ENCODE results near the gene ENOX2.
"Not testable (repeated sequence)": the region's sequence is repeated elsewhere in the genome, so short reads cannot be mapped to it uniquely, and the experiment has no call there.

The ENOX2 gene, protein sequence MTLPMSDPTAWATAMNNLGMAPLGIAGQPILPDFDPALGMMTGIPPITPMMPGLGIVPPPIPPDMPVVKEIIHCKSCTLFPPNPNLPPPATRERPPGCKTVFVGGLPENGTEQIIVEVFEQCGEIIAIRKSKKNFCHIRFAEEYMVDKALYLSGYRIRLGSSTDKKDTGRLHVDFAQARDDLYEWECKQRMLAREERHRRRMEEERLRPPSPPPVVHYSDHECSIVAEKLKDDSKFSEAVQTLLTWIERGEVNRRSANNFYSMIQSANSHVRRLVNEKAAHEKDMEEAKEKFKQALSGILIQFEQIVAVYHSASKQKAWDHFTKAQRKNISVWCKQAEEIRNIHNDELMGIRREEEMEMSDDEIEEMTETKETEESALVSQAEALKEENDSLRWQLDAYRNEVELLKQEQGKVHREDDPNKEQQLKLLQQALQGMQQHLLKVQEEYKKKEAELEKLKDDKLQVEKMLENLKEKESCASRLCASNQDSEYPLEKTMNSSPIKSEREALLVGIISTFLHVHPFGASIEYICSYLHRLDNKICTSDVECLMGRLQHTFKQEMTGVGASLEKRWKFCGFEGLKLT

DNA sequence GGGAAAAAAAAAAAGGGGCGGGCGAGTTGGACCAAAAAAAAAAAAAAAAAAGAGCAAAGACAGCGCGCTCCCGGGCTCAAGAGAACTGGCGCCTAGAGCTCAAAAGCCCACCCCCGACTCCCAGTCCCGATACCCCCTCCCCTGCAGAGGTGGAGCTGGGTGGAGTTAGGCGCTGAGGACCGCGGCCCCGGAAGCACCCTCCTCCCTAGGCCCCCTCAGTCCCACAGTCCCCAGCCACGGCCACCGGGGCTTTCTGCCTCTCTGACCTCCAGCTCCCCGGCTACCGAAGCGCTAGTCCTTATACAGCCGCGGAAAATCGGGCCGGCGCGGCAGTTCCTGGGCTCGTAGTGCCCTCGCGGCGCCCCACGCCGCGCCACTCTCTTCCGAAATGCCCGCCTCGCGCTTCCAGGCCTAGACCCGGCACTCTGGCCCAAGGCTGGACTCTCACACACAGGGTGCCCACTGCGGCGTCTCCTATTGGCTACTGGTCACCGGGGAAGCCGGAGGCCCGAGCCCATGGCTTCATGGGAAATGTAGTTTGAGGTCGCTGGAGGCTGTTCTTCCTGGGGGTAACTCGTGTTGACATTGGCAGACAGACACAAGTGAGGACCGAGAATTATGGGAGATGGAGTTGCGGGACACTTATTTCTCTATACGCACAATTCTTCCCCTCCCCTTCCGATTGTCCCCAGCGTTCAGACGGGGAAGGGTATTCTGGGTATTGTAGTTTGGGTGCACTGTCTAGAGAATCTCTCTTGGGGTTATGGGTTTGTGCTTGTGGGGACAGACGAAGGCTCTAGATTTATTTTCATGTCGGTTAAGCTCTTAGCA is at the start of gene ENOX2:
Gene ENOX2 (minus strand): TSS at position 427 of the 831 bp plus-strand sequence. CDS start 199,993 bp downstream, outside the sequence.
- DNase-seq (ENCODE audit: low read depth): peak; percentile 61

GRCh38 chrX:130952266-130953043 is 49.4 kb upstream of the ENOX2 start:
- no peak for DNase-seq (ENCODE audit: low read depth)

GRCh38 chrX:130944230-130944629 is 41.2 kb upstream of the ENOX2 start:
- no peak for DNase-seq (ENCODE audit: low read depth)

DNA sequence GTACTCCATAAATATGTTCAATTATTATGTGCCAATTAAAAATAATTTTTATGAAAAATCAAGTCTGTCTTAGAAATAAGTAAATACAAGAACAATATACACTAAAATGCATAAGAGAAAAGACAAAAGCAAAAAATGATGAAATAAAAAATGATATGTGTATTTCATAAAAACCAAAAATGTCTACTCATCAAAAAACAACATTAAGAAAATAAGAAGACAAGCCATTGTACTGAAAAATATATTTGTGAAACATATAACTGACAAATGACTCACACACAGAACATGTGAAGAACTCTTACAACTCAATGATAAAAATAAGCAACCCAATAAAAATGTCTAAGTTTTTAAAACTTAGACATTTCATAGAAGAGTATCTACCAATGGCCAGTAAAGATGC is 34.1 kb upstream of the ENOX2 start:
- DNase-seq (ENCODE audit: low read depth): no peak

DNA sequence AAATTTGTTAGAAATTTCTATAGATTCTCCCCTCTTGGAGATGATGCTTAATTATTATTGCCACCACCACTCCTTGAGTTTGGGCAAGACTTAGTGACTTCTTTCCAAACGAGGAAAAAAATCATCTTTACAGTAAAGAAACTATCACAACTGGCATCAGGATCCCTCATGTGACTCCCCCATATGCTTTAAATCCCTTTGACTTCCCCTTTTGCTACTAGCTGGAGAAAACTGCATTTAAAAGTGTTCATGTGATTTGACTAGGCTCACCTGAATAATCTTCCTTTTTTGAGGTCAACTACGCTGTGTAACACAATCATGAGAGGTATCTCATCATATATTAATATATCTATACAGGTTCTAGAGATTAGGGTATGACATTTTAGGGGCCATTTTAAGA is 30.3 kb upstream of the ENOX2 start:
- no peak for DNase-seq (ENCODE audit: low read depth)

DNA sequence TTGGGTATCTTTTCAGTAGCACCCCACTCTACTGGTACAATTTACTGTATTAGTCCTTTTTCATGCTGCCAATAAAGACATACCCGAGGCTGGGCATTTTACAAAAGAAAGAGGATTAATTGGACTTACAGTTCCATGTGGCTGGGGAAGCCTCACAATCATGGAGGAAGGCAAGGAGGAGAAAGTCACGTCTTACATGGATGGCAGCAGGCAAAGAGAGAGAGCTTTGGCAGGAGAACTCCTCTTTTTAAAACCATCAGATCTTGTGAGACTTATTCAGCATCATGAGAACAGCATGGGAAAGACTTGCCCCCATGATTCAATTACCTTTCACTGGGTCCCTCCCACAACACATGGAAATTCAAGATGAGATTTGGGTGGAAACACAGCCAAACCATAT is 17.4 kb upstream of the ENOX2 start:
- not testable (repeated sequence) for DNase-seq (ENCODE audit: low read depth)

DNA sequence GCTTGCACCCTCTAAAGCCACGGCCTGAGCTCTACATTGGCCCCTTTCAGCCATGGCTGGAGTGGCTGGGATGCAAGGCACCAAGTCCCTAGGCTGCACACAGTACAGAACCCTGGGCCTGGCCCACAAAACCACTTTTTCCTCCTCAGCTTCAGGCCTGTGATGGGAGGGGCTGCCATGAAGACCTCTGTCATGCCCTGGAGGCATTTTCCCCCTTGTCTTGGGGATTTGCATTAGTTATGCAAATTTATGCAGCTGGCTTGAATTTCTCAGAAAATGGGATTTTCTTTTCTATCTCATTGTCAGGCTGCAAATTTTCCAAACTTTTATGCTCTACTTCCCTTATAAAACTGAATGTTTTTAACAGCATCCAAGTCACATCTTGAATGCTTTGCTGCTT is 16.7 kb upstream of the ENOX2 start:
- not testable (repeated sequence) for DNase-seq (ENCODE audit: low read depth)

DNA sequence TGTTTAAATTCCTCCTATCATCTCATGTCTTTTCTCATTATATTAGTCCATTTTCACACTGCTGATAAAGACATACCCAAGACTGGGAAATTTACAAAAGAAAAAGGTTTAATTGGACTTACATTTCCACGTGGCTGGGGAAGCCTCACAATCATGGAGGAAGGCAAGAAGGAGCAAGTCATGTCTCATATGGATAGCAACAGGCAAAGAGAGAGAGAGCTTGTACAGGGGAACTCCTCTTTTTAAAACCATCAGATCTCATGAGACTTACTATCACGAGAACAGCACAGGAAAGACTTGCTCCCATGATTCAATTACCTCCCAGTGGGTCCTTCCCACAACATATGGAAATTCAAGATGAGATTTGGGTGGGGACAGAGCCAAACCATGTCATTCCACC is 15.5 kb upstream of the ENOX2 start:
- not testable (repeated sequence) for DNase-seq (ENCODE audit: low read depth)

- peak; percentile 15 for DNase-seq (ENCODE audit: low read depth)
These were observed 13.8 kb upstream of the ENOX2 start for GRCh38 chrX:130916636-130917422.

GRCh38 chrX:130915302-130915701 is 12.3 kb upstream of the ENOX2 start:
- DNase-seq (ENCODE audit: low read depth): no peak

- no peak for DNase-seq (ENCODE audit: low read depth)
These were observed 6.6 kb upstream of the ENOX2 start for GRCh38 chrX:130909469-130910136.

GRCh38 chrX:130906776-130907175 is 3.8 kb upstream of the ENOX2 start:
- no peak for DNase-seq (ENCODE audit: low read depth)

- DNase-seq (ENCODE audit: low read depth): no peak
These were observed 595 bp downstream of the ENOX2 start for GRCh38 chrX:130902446-130902782.

- DNase-seq (ENCODE audit: low read depth): no peak
These were observed 6.1 kb downstream of the ENOX2 start for GRCh38 chrX:130896802-130897501.

DNA sequence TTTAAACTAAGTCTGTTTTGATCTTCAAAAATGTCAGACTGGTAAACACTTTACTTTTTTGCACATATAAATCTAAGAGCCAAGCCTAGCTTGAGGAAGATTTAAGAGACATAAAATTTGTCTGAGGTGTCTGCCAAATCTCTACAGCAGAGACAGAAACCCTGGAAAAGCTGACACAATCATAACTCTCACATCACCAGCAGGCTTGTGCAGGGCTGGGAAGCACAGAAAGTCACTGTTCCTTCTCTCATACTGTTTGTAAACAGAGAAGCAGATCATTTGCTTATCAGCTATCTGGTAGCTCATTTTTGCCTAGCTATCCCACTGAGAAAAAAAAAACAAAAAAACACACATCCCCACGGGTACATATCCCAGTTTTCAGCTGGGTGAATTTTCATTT is 7.0 kb downstream of the ENOX2 start:
- no peak for DNase-seq (ENCODE audit: low read depth)

GRCh38 chrX:130895299-130895698 is 7.7 kb downstream of the ENOX2 start:
- no peak for DNase-seq (ENCODE audit: low read depth)

GRCh38 chrX:130893356-130894085 is 9.5 kb downstream of the ENOX2 start:
- no peak for DNase-seq (ENCODE audit: low read depth)

DNA sequence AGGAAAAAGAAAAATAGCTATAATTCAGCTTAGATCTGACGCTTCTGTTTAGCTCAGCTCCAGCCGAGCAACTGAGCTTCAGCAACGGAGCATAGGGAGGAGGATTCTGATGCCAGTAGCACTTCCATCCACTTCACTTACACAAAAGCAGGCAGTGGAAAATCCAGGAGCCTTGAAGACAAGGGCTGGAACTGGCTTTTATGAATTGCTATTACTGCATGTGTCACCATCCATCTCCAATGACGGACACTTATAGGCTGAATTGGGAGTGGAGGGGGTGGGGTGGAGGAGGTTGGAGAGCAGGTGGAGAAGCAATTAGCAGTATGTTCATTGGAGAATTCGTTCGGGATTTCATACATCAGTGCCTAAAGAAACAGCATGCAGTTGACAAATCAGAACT is 15.6 kb downstream of the ENOX2 start:
- DNase-seq (ENCODE audit: low read depth): no peak

- DNase-seq (ENCODE audit: low read depth): no peak
These were observed 17.0 kb downstream of the ENOX2 start for GRCh38 chrX:130885996-130886395.

All from stimulated activated CD8-positive, alpha-beta memory T cell treated with anti-CD3 and anti-CD28 coated beads, Interleukin-4, amount 100 ng/mL, for 24 hours (primary cell).